Panc1 (cell line): Measurements from ENCODE around the gene ROBO4. TPM values are rescaled to one million over a fixed set of nuclear protein-coding genes. Genes with fewer than 3 reads are reported as not detected.

Experiments
- ATAC-seq: fragments of 200-7000 bp; cut with Tn5 transposase; 2 replicates; pipeline ENCODE4 v1.9.1; 2020; ENCODE audit warnings: mild to moderate bottlenecking, moderate library complexity
- BruUV-seq: library from RNA; stranded (reverse); fragments of 400-500 nt; replicated peaks from 2 replicates; lab custom pipeline; 2021; lab: Mats Ljungman, UMichigan
- CTCF ChIA-PET: fragments of 300-600 bp; sonication (Branson Sonifier 250); formaldehyde crosslinking; loops from one replicate; lab custom pipeline; 2022; ENCODE audit warnings: antibody characterized with exemption; lab: Charles Lee
- POLR2A ChIA-PET: fragments of 300-600 bp; sonication (Branson Sonifier 250); formaldehyde crosslinking; loops from one replicate; lab custom pipeline; 2022; ENCODE audit warnings: antibody characterized with exemption; lab: Charles Lee
- DNase-seq: peaks from one replicate; pipeline ENCODE4 v3.0.0-alpha.2; 2010; ENCODE audit warnings: low read depth, low spot score
- H3K27ac ChIP-seq: 2 replicates; pipeline ENCODE4 v1.5.1; 2011; ENCODE audit warnings: mild to moderate bottlenecking, low read length, inconsistent platforms
- H3K27me3 ChIP-seq: fragments of 200-500 bp; sonication (Bioruptor generic); 2 replicates; pipeline ENCODE4 v1.6.0; 2014; ENCODE audit warnings: low read length, inconsistent platforms; ENCODE audit not compliant: control insufficient read depth, insufficient read depth
- H3K36me3 ChIP-seq: fragments of 200-500 bp; sonication (Bioruptor generic); 2 replicates; pipeline ENCODE4 v1.5.1; 2014; ENCODE audit warnings: inconsistent platforms, mild to moderate bottlenecking, low read length, moderate library complexity; ENCODE audit not compliant: control insufficient read depth, insufficient read depth
- H3K4me1 ChIP-seq: 2 replicates; pipeline ENCODE4 v1.5.1; 2011; ENCODE audit warnings: inconsistent platforms, mild to moderate bottlenecking, low read length, moderate library complexity; ENCODE audit not compliant: control insufficient read depth, insufficient read depth
- H3K4me3 ChIP-seq, 2 experiments: 2 replicates each; pipeline ENCODE4 v1.5.1; 2011 to 2012; ENCODE audit warnings: low read depth in 2 of 2, low read length in 2 of 2, mild to moderate bottlenecking in 2 of 2, inconsistent platforms in 1 of 2, moderate library complexity in 1 of 2
- H3K9me3 ChIP-seq: fragments of 200-500 bp; sonication (Bioruptor generic); 2 replicates; pipeline ENCODE4 v1.5.1; 2014; ENCODE audit warnings: low read depth, mild to moderate bottlenecking, inconsistent platforms, low read length, moderate library complexity; ENCODE audit not compliant: control insufficient read depth, insufficient read depth
- CTCF ChIP-seq: fragments of 450-650 bp; IDR thresholded peaks from 2 replicates; pipeline ENCODE4 v1.5.1; 2017; ENCODE audit warnings: mild to moderate bottlenecking
- POLR2AphosphoS5 ChIP-seq: IDR thresholded peaks from 2 replicates; pipeline ENCODE4 v1.6.1; 2012; ENCODE audit warnings: mild to moderate bottlenecking, low read depth, low read length, moderate library complexity
- SIN3A ChIP-seq: IDR thresholded peaks from 2 replicates; pipeline ENCODE4 v1.6.1; 2012; ENCODE audit warnings: low read depth, mild to moderate bottlenecking, low read length, moderate library complexity, borderline replicate concordance; ENCODE audit not compliant: insufficient read depth
- TCF7L2 ChIP-seq: IDR thresholded peaks from 2 replicates; pipeline ENCODE4 v1.6.1; 2011; ENCODE audit warnings: mild to moderate bottlenecking, low read depth, low read length, inconsistent platforms
- in situ Hi-C: cut with HindIII; loops from 2 replicates; pipeline ENCODE4 v1.10.0; 2016; ENCODE audit warnings: low sequenced_read_pairs, low pct_unique_long_range_greater_than_20kb
- intact Hi-C: fragments of 100-400 bp; cut with micrococcal nuclease; formaldehyde crosslinking; loops from one replicate; pipeline ENCODE4 v1.10.0; 2022; ENCODE audit not compliant: unreplicated experiment
- total RNA-seq: library from RNA; stranded (reverse); gene quantifications from one replicate; pipeline ENCODE4 v1.2.1, GENCODE V29; 2021; ENCODE audit not compliant: unreplicated experiment
- TF ChIP-seq, protein P1 (sequence below), 2 experiments: IDR thresholded peaks; 2 replicates each; pipeline ENCODE4 v1.6.1; 2011 to 2012; ENCODE audit warnings: low read depth in 2 of 2, control low read depth in 1 of 2, low read length in 1 of 2, mild to moderate bottlenecking in 1 of 2, moderate library complexity in 1 of 2; ENCODE audit not compliant: insufficient read depth in 1 of 2

The ROBO4 gene
- total RNA-seq, 1 experiment from 2014 or later, result 0.26 TPM

DNA sequence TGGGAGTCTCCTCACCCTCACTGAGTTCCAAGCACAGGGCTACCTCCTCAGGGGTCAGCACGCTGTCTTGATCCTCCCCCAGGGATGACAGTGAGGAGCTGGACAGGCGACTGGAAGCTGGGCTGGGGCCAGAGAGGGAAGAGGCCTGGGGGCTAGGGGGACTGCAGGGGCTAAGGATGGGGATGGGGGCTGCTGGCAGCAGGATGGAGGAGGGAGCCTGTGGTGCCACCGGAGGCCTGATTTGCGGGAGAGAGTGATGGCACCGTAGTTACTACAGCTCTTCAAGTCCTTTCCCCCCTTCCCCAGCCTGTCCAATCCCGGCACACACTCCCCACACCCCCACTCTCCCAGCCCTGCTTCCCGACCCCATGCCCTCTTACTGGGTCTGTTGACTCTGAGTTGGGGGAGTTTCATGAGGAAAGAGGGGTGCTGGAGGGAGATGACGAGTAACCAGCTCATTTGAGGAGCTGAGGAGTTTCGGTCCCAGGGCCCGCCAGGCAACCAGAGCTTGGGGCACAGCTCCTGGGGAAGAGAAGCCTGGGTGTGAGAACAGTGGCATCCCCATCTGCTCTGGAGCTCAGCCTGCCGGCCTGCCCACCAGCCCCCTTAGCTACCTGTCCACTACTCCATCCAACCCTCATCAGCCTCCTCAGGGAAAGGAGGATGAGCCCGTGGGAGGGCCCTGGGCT is 10.5 kb downstream of the ROBO4 start:
- no TSS peak for BruUV-seq
- H3K36me3 ChIP-seq, result no peaks in the 10 kb centered on the region
- ATAC-seq, result no peak
- CTCF ChIA-PET, result interaction anchor here (0.5 to 1.5 kb wide), 2 partner anchors 11 to 12 kb away, joined by 4 to 5 read pairs; no protein-coding TSS in a partner anchor
- in situ Hi-C loops, result no loop called here
- POLR2A ChIA-PET, result no interaction called here
- intact Hi-C loops, result no loop called here
- no peak for TF ChIP-seq SIN3A
- TF ChIP-seq TCF7L2, result no peak
- TF ChIP-seq, protein P1, sequence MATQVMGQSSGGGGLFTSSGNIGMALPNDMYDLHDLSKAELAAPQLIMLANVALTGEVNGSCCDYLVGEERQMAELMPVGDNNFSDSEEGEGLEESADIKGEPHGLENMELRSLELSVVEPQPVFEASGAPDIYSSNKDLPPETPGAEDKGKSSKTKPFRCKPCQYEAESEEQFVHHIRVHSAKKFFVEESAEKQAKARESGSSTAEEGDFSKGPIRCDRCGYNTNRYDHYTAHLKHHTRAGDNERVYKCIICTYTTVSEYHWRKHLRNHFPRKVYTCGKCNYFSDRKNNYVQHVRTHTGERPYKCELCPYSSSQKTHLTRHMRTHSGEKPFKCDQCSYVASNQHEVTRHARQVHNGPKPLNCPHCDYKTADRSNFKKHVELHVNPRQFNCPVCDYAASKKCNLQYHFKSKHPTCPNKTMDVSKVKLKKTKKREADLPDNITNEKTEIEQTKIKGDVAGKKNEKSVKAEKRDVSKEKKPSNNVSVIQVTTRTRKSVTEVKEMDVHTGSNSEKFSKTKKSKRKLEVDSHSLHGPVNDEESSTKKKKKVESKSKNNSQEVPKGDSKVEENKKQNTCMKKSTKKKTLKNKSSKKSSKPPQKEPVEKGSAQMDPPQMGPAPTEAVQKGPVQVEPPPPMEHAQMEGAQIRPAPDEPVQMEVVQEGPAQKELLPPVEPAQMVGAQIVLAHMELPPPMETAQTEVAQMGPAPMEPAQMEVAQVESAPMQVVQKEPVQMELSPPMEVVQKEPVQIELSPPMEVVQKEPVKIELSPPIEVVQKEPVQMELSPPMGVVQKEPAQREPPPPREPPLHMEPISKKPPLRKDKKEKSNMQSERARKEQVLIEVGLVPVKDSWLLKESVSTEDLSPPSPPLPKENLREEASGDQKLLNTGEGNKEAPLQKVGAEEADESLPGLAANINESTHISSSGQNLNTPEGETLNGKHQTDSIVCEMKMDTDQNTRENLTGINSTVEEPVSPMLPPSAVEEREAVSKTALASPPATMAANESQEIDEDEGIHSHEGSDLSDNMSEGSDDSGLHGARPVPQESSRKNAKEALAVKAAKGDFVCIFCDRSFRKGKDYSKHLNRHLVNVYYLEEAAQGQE (IDR thresholded peaks at IDR 0.05; ENCODE audit: insufficient read depth in 1 of 2, low read depth in 2 of 2, low read length in 1 of 2), result no peak
- TF ChIP-seq CTCF, result no peak
- no peak for TF ChIP-seq POLR2AphosphoS5
- no peaks in the 10 kb centered on the region for H3K9me3 ChIP-seq
- no peak overlapping the region for H3K4me3 ChIP-seq
- H3K27me3 ChIP-seq, result peaks cover 9% of the 10 kb centered on the region
- no peak for DNase-seq
- H3K27ac ChIP-seq, result no peak overlapping the region
- peaks cover 3% of the 10 kb centered on the region; the same call in 1 of the 2 replicates for H3K4me1 ChIP-seq

DNA sequence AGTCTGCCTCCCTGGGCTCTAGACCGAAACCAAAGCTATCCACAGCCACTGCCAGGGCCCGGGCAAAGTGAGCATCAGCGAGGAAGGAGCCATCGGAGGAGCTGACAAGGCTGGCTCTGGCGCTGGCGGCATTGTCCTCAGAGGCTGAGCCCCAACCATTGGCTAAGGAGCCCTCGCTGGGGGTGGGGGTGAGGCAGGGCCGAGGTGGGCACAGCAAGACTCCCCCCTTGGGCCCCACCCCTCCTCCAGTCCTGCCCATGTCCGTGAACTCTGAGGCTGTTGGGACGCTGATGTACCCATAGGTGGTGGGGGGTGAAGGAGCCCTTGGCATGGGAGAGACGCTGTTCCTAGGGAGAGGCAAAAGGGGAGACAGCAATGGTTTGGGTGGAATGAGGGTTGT is 11.2 kb downstream of the ROBO4 start:
- no peak overlapping the region for H3K4me3 ChIP-seq
- no peaks in the 10 kb centered on the region for H3K36me3 ChIP-seq
- DNase-seq (no peak), ATAC-seq (no peak)
- CTCF ChIA-PET, result interaction anchor here (0.5 to 1.5 kb wide), 2 partner anchors 10 to 11 kb away, joined by 4 to 5 read pairs; no protein-coding TSS in a partner anchor
- H3K4me1 ChIP-seq, result peaks cover 3% of the 10 kb centered on the region; the same call in 1 of the 2 replicates
- TF ChIP-seq SIN3A (no peak), TCF7L2 (no peak), POLR2AphosphoS5 (no peak), CTCF (no peak)
- TF ChIP-seq, protein P1 (IDR thresholded peaks at IDR 0.05; ENCODE audit: insufficient read depth in 1 of 2, low read depth in 2 of 2, low read length in 1 of 2), result no peak
- POLR2A ChIA-PET, result no interaction called here
- peaks cover 9% of the 10 kb centered on the region for H3K27me3 ChIP-seq
- intact Hi-C loops, result no loop called here
- no peak overlapping the region for H3K27ac ChIP-seq
- in situ Hi-C loops, result no loop called here
- no peaks in the 10 kb centered on the region for H3K9me3 ChIP-seq
- no TSS peak for BruUV-seq
